Measurements from ENCODE around the gene SLC25A28.

The SLC25A28 gene

GRCh38 chr10:99595236-99595635 lies 25.0 kb downstream of the SLC25A28 start:
- DNase-seq (ENCODE audit: insufficient read length, low spot score) (no peak), FAIRE-seq (no peak)

GRCh38 chr10:99593312-99593711 lies 26.9 kb downstream of the SLC25A28 start:
- FAIRE-seq (no peak), DNase-seq (ENCODE audit: insufficient read length, low spot score) (no peak)

- FAIRE-seq (no peak), DNase-seq (ENCODE audit: insufficient read length, low spot score) (no peak)
Observed at GRCh38 chr10:99590799-99591198, 29.4 kb downstream of the SLC25A28 start.

- DNase-seq (ENCODE audit: insufficient read length, low spot score), result no peak
- no peak for FAIRE-seq
Observed at GRCh38 chr10:99583687-99584086, 36.6 kb downstream of the SLC25A28 start.

- no peak for FAIRE-seq
Observed at GRCh38 chr10:99582255-99582770, 37.9 kb downstream of the SLC25A28 start.

DNA sequence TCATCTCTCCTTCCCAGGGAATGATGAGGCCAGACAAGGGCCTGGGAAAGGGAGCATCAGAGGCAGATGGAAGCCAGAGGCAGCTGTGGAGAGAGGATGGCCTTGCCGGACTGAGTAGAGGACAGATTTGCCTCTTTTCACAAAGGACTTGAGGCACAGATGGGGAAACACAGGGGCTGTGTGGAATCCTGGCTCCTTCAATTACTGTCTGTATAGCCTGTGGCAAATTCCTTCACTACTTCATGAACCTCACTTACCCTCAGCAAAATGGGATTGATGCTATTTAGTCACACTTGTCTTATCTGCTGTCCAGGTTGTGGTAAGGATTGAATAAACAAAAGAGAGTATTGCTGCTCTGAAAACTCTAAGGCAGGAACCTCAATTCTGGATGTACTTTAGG lies 40.3 kb downstream of the SLC25A28 start:
- DNase-seq (ENCODE audit: insufficient read length, low spot score) (no peak), FAIRE-seq (no peak)

More at GRCh38 chr10:99582255-99582770, 37.9 kb downstream of the SLC25A28 start:
- DNase-seq (ENCODE audit: insufficient read length, low spot score), result no peak

DNA sequence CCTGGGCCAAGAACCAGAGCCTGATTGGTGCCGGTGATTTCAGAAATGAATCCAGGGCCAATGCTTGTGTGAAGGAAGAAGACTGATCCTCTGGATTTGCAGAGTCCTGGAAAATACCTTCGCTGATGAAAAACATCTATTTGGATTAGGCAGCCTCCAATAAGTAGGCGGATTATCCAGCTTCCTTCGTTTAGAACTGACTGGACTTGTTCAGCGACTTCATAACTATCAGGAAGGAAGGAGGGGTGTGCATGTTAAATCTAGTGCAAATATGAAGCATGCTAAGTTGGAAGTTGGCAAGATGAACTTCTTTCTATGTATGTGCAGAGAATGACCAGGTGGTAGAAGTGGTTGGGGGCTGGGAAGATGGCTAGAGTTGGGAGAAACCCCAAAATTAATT lies 46.4 kb downstream of the SLC25A28 start:
- FAIRE-seq (no peak), DNase-seq (ENCODE audit: insufficient read length, low spot score) (no peak)

DNA sequence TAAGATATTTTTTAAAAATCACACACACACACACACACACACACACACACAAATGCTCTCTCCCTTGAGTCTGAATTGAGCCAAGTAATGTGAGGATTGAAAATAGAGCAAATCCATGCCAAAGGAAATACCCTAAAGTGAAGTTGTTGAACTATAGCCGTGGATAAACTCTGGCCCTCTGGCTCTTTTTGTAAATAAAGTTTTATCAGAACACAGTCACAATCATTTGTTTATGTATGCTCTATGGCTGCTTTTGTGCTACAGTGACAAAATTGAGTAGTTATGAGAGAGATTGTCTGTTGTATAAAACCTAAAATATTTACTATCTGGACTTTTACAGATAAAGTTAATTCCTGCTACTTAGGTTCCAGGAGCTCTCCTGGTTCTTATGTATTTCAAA lies 48.4 kb downstream of the SLC25A28 start:
- FAIRE-seq (no peak), DNase-seq (ENCODE audit: insufficient read length, low spot score) (no peak)

DNA sequence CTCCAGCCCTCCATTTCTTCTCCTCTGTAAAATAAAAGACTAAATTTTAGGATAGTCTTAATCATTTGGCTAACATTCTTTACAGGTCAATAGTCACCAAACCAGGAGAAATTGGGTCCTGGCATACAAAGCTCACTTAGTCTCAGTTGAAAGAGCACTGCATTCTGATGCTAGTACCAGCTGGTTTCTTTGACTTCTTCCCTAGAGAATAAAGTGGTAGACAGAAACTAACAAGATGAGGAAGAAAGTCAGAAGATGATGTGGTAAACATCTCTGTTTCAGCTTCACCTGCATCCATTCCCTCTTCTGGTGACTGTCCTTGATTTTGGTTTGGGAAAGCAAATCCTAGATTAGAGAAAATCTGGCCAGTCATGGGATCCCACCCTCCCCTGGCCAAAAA lies 50.3 kb downstream of the SLC25A28 start:
- FAIRE-seq (no peak), DNase-seq (ENCODE audit: insufficient read length, low spot score) (no peak)

- no peak for DNase-seq (ENCODE audit: insufficient read length, low spot score)
- FAIRE-seq, result no peak
Observed at GRCh38 chr10:99569253-99569939, 50.8 kb downstream of the SLC25A28 start.

GRCh38 chr10:99565166-99565565 lies 55.1 kb downstream of the SLC25A28 start:
- no peak for FAIRE-seq

GRCh38 chr10:99564361-99564760 lies 55.9 kb downstream of the SLC25A28 start:
- no peak for DNase-seq (ENCODE audit: insufficient read length, low spot score)
- FAIRE-seq, result no peak

More at GRCh38 chr10:99565166-99565565, 55.1 kb downstream of the SLC25A28 start:
- DNase-seq (ENCODE audit: insufficient read length, low spot score), result no peak

DNA sequence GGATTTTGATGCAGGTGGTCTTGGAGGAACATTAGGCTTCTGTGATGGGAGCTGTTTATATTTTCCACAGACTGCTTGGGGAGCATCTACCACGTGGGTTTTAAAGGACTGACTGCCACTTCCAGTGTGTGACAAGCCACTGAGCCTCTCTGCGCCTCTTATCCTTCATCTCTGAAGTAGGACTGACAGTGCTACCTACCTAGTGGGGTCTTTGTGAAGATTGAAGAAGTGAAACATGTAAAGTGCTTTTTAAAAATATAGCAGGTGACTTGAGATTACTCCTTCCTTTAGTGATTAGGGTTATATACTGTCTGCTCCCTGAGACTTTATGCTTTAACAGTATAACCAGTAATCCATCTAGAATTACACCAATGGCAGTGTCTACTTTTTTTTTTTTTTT lies 57.6 kb downstream of the SLC25A28 start:
- DNase-seq (ENCODE audit: insufficient read length, low spot score) (no peak), FAIRE-seq (no peak)

Data from HTR-8/SVneo (cell line).